DMS153 treated with DMSO at 0.1 percent for 48 hours (cell line): ENCODE measurements around the gene NFILZ.
"Not testable (repeated sequence)": the region's sequence is repeated elsewhere in the genome, so short reads cannot be mapped to it uniquely, and the experiment has no call there.

Experiments used
- DNase-seq: peaks from one replicate; lab custom pipeline; 2025; ENCODE audit not compliant: unreplicated experiment; lab: John Stamatoyannopoulos, UW

Gene NFILZ

DNA sequence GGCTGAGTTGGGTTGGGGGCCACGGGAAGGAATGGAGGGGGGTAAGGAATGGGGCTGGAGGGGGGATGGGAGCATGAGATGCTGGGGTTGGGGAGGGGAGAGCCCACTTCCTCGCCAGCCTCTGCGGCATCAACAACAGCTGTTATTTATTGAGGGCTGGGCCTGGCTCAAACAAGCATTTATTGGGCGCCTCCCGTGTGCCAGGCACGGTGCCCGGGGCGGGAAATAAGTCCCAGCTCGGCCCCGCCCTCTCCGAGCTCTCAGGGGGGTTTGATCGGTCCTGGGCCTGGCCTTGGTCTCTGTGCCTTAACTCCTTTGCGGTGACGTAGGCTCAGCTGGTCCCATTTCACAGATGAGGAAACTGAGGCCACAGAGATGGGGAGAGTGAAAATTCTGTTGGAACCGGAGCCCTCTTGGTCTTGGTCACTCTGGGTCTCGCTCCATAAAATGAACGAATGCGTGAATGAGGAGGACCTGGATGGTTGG is 19.0 kb upstream of the NFILZ start:
- DNase-seq = no peak

DNA sequence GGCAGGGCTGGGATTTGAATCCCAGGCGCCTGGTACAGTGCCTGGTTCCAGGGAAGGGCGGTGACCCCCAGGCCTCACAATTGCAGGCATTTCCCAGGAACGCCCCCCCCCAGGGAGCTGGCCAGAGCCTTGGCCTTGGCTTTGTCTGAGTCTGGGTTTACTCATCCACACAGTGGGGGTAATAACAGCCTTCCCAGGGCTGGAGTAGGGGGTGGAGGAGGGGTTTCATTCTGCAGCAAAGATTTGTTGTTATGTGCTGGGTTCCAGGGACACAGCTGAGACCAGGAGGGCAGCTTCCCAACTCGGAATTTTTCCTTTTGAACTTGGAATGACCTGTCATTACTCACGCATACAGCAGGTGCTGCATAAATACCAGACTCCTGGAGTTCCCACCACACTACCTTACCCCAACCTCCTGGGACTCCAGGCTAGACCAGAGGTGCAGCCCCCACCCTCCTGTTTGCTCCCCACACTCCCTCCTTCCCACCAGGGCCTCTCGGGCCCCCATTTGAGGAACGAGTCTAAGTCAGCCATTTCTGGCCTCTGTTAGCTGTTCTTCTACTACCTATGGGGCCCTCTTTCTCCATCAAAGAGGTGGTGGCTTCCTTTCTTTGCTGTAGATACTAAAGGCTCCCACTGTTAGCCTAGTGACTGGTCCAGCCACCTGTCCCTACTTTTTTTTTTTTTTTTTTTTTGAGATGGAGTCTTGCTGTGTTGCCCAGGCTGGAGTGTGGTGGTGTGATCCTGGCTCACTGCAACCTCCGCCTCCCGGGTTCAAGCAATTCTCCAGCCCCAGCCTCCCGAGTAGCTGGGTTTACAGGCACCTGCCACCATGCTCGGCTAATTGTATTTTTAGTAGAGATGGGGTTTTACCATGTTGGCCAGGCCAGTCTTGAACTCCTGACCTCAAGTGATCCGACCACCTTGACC is 18.3 kb upstream of the NFILZ start:
- DNase-seq = no peak

DNA sequence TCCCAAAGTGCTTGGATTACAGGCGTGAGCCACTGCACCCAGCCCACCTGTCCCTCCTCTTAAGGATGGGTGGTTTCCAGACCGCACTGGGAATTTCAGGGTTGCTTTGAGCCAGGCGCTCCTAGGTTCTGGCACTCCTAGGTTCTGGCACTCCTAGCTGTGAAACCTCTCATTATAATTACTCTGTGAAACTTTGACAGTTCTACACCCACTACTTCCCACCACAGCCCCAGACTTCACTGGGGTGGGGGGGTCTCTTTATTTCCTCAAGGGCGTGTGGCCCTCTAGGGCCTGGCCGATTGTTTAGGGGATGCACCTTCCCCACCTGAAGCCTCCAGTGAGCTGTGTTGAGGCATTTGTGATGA is 17.6 kb upstream of the NFILZ start:
- DNase-seq = no peak

DNA sequence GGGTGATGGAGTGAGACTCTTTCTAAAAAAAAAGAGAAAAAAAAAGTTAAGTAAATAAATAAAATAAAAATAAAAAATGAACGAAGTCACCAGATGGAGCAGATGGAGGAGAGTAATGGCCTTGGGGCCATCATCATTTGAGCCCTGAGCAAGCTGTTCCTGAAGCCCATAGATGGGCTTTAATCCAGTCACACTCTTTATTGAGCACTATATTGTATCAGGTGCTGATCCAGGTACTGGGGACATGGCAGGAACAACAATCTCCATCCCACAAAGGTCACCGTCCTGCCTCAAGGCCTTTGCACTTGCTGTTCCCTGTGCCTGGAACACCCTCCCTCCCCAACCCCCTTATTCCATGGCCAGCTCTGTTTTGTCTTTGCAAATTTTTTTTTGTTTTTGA is 16.0 kb upstream of the NFILZ start:
- no peak for DNase-seq

DNA sequence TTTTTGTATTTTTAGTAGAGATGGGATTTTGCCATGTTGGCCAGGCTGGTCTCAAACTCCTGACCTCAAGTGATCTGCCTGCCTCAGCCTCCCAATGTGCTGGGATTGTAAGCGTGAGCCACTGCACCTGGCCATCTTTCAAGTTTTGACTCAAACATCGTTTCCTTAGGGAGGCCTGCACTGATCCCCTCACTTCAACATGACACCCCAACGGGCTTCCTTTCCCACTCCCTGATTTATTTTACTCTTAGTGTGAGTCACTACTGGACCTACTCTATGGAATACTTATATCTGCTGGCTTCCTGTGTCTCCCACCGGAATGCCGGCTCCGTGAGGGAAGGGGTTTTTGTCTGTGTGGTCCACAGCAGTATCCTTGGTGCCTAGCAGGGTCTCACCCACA is 15.4 kb upstream of the NFILZ start:
- no peak for DNase-seq

DNA sequence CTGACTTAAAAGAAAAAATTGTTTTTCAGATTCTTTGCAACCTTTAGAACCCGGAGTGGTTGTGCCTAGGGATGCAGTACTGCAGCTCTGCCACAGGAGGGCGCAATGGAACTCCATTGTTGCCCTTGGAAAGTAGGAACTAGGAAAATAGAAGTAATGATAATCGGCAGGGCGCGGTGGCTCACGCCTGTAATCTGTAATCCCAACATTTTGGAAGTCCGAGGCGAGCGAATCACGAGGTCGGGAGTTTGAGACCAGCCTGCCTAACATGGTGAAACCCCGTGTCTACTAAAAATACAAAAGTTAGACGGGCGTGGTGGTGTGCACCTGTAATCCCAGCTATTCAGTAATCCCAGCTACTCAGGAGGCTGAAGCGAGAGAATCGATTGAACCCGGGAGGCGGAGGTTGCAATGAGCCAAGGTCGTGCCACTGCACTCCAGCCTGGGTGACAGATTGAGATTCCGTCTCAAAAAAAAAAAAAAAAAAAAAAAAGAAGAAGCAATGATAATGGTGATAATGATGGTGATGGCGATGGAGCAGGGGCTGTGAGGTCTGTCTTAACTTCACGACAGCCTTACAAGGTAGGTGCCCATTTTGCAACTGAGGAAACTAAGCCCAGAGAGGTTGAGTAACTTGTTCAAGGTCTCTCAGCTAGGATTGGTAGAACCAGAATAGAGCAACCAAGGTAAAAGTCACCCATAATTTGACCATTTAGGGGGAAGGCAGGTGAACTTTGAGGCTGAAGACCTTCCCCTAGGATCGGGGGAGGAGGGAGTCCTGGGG is 14.4 kb upstream of the NFILZ start:
- no peak for DNase-seq

DNA sequence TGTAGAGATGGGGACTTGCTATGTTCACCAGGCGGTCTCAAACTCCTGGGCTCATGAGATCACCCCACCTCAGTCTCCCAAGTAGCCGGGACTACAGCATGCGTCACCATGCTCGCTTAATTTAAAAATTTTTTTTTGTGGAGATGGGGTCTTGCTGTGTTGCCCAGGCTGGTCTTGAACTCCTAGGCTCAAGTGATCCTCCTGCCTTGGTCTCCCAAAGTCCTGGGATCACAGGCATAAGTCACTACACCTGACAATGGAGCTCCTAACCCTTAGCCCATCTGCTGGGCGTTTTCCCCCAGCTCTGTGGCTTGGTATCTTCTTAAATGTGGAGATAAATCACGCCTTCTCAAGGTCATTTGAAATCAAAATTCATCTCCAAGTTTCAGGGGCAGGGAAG is 13.6 kb upstream of the NFILZ start:
- no peak for DNase-seq

DNA sequence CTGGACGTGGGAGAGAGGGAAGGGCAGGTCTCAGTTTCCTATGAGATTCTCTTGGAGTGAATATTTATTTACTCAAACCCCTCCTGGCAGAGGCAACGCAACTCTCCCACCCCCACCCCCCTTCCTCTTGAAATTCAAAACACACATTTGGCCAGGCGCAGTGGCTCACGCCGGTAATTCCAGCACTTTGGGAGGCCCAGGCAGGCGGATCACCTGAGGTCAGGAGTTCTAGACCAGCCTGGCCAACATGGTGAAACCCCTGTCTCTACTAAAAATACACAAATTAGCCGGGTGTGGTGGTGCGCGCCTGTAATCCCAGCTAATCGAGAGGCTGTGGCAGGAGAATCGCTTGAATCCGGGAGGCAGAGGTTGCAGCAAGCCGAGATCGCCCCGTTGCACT is 13.1 kb upstream of the NFILZ start:
- not testable (repeated sequence) for DNase-seq

DNA sequence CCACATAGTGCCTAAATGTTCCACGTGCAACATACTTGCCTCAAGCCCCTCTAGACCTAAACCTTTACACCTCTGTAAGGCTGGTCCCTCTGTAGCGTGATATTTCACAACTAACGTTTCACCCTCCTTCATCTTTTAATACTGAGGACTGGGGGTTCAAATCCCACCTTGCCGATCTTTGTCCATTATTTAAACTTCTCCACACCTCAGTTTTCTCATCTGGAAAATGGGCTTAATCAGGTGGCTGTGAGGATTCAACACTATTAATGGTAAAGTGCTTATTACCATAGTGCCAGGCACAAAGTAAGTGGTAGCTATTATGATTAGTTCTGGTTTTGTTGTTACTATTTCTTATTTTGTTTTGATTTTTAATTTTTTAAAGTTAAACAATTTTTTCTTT is 12.4 kb upstream of the NFILZ start:
- no peak for DNase-seq

DNA sequence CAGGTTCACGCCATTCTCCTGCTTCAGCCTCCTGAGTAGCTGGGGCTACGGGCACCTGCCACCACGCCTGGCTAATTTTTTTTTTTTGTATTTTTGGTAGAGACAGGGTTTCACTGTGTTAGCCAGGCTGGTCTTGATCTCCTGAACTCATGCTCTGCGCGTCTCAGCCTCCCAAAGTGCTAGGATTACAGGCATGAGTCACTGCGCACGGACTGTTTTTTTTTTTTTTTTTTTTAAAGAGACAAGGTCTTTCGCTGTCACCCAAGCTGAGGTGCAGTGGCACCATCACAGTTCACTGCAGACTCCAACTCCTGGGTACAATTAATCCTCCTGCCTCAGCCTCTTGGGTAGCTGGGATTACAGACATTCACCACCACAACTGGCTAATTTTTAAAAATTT is 11.7 kb upstream of the NFILZ start:
- no peak for DNase-seq

DNA sequence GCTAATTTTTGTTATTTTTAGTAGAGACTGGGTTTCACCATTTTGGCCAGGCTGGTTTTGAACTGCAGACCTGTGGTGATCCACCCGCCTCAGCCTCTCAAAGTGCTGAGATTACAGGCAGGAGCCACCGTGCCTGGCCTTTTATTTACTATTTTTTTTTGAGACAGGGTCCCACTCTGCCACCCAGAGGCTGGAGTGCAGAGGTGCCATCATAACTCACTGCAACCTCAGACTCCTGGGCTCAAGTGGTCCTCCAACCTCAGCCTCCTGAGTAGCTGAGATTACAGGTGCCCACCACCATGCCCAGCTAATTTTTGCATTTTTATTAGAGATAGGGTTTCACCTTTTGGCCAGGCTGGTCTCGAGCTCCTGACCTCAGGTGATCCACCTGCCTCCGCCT is 7.5 kb upstream of the NFILZ start:
- not testable (repeated sequence) for DNase-seq

DNA sequence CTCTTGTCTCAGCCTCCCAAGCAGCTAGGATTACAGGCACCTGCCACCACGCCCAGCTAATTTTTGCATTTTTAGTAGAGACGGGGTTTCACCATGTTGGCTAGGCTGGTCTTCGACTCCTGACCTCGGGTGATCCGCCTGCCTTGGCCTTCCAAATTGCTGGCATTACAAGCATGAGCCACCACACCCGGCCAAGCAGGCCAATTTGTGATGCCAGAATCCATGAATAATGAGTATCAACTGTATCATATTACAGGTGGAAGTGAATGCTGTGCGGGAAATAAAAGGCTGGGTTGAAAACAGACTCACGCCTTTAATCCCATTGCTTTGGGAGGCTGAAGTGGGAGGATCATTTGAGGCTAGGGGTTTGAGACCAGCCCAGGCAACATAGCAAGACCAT is 3.6 kb upstream of the NFILZ start:
- no peak for DNase-seq

DNA sequence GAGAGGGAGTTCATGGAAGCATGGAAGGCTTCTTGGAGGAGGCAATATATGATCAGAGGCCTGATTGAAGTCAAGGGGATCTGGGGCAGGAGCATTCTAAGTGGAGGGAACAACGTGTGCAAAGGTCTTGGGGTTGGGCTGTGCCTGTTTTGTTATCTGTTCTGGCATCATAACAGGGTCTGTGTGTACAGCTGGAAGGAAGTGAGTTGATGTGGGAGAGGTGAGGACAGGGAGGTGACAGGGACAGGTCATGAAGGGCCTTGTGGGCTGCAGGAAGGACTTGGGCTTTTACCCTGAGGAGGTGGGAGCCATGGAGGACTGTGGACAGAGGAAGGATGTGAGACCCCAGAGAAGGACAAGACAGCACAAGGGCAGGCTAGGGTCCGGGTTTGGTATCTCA is 1.2 kb upstream of the NFILZ start:
- DNase-seq = no peak

DNA sequence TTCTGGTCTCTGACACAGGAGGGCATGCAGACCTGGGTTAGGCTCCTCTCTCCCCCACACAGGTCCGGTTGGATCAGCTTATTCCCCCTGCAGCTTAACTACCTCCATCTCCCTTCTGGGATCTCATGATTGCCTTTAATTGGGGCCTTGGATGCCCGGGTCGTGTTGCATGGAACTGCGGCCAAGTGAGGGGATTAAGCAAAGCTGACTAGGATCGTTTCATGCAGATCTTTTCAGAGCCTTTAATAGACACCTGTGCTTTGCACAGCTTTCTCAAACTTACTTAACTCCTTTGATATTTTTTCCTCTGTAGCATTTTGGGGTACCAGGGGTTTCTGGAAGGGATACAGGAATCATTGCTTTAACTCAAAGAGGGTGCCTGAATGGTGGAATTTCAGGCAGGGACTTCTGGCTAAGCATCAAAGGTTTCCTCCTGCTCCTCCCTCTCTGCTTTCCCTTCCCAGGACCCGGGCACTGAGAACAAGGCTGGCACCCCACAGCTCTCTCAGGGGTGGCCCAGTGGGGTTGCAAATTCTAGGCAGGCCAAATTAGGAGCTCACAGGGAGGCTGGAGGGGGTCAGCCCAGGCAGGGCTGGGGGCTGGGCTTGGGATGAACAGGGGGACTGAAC is 477 bp downstream of the NFILZ start:
- DNase-seq = no peak

DNA sequence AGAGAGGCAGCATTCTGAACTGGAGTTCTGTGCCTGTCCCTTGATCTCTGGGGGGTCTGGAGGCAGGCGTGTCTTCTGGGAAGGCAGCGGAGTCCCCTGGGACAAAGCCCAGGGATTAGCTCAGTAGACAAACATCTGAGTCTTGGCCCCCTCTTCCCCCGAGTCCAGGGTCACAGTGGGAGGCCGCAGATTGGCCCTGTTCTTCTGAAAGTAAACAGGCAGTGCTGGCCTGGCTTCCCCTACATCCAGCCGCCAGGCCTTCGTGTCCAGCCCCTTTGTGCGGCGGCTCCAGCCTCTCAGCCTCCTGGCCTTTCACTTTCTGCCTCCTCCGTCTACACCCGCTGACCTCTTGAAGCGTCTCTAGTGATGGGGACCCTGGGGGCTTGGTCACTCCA is 989 bp downstream of the NFILZ start:
- no peak for DNase-seq

DNA sequence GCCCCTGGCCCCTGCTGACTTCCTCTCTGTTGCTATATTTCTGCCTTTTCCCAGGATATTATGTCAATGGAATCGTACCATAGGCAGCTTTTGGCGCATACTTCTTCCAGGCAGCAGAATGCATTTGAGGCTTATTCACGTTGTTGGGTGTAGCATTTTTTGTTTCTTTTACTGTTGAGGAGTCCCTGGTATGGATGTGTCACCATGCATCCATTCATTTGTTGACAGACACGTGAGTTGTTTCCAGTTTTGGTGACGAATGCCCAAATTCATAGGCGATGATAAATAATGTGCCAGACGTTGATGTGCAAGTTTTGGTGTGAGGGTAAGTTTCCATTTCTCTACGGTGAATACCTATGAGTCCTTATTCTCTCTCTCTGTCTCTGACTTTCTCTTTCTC is 5.0 kb downstream of the NFILZ start:
- DNase-seq = no peak

DNA sequence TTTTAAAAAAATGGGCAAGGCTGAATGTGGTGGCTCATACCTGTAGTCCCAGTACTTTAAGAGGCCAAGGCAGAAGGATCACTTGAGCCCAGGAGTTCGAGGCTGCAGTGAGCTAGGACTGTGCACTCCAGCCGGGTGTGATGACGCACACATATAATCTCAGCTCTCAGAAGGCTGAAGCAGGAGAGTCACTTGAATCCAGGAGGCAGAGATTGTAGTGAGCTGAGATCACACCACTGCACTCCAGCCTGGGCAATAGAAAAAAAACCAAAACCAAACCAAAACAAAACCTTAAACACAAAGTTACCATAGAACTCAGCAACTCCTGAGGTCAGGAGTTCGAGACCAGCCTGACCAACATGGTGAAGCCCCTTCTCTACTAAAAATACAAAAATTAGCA is 6.6 kb downstream of the NFILZ start:
- not testable (repeated sequence) for DNase-seq

DNA sequence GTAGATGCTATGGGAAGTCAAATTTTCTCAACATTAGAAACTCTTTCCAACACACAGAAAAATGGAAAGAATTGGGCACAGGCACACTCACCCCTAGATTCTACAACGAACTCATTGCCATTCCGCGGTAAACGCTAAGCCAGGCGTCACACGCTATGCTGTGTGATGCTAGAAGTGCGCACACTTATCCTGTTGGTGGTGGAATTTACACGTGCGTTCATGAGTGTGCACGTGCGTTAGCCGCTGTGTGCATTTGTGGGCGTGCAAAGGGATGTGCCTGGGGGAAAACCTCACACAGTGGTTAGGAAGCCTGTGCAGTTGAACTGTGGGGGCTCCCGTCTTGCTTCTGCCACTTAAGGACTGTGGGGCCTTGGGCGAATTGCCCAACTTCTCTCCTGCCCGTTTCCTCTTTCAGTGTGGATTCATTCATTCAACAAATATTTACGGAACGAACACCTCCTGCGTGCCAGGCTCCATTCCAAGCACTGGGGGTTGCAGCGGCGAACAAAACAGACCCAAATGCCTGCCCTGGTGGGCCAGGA is 7.7 kb downstream of the NFILZ start:
- no peak for DNase-seq

DNA sequence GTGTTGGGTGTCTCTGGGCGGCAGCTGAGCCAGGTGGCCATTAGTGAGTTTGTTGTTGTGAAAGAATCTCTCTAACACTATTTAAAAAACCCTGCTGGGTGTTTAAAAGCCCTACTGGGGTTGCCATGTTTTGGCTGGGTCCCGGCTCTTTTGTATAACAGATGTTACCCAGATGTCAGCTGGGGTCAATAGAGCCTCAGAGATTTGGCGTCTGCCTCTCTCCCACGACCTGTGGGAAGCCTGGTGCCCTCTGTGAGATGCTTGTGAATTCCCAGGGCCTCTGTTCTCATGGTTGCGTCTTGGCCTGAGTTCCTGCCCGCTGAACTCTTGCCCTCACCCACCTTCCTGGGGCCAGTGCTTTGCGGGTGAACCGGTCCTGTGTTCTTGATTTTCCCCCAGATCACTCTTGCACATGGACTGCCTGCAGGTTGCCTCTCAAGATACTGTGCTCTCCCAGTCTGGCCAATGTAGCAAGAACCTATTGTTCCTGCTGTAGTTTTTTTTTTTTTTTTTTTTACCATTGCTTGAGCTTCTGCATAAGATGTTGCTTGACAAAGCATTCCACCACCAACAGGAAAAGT is 9.5 kb downstream of the NFILZ start:
- no peak for DNase-seq

DNA sequence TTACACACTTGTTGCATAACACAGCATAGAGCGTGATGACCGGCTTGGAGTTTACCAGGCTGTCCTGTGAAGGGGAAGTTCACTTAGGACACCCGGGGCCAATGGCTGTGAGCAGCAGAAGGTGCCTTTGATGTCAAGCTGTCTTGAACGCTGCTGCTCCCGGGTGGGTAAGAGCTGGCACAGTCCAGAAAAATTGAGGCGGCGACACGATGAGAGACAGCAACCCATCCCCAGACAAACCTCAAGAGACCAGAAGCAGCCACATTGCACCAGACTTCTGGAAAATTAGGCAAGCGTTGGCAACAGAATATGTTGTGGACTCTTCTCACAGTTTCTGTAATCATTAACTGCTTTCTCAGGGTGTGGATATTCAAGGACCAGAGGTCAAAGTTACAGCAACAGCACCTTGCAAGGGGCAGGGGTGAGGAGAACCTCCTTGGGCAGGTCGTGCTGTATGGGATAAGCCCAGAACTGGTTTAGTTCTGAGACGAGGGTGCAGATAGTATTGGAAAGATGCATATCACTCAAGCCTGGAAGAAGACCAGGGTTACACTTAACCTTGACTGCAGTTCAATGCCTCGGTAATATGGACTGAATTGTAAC is 10.1 kb downstream of the NFILZ start:
- DNase-seq = no peak
